CD4-positive, alpha-beta T cell treated with Interleukin-2 at 100 ng/mL for 4 hours (primary cell): ENCODE results near the gene RNASE7.

Experiments
- DNase-seq: peaks from one replicate; pipeline ENCODE4 v3.0.0-alpha.2; 2020; ENCODE audit warnings: low spot score

RNASE7 gene

DNA sequence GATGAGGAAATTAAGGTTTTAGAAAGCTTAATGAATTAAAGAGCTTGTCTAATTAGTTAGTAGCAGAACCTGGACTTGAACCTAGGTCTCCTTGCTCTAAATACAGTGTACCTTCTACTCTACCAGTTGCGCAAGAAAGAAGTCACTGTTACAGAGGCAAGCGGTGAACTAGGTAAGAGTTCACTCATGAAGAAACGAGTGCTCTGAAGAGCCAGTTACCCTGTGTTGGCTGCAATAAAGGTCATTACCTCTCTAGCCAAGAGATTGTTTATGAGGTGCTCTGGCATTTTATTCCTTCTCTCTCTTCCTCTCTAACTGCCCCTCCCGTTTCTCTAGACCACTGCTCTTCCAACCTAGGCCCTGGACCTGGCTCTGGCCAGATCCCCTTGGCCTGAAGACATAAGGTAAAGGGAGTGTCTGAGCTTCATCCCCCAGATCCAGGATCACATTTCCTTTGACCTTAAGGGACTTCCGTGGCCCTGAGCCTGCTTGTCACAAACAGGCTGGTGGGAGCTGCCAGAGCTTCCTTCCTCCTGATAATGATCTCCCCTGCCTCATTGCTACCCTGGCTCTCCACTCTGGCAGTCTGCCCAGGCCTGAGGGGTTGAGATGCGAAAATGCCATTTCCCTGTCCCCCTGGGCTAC lies 1.9 kb downstream of the RNASE7 start:
- DNase-seq: no peak

DNA sequence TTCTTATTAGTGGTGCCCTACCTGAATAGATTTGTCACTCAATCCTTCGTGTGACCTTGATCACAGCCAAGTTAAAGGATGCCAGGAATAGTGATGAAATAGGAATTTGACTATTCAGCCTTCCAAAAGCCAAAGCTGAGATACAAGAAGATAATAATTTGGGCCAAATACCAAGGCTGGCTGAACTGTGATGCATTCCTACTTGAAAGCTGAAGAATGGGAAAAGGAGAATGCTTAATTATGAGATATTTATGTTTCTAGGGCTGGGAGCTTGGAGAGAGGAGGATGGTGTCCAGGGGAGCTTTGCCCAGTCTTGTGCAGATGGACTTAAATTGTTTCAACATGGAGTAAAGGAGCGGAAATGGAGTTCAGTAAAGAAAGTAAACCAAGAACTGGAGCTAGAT lies 5.2 kb downstream of the RNASE7 start:
- no peak for DNase-seq

DNA sequence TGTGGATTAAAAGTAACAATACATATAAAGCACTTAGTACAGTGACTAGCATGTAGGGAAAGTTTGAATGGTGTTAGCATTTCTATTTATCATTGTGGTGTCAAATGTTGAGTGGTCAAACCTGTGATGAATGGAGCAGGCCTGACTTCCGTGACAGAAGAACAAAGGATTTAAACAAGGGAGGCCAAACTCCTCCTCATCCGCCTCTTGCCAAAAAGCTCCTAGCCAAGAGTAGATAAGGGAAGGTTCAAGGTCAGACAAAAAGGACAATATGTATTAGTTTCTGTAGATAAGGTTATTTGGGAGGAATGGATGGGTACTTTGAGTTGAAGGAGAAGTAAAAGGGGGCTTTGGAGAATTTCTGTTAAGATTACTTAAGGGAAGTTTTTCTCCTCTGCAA lies 6.5 kb downstream of the RNASE7 start:
- no peak for DNase-seq

DNA sequence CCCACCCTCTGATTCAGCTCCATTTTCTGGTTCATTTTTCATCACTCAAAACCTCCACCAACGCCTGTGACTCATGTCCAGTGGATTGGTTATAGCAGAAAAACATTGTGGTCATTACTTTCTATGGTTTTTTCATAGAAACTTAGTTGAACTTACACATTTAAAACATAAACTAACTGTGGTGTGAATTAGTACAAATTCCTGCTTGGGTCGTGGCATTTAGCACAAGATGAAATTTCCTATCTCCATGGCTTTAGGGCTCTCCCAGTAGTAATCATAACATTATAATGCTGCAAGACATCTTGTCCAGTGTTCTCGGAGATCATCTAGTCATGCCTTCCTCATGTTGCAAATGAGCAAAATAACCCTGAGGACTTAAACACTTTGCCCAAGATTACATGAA lies 7.1 kb downstream of the RNASE7 start:
- DNase-seq: no peak

DNA sequence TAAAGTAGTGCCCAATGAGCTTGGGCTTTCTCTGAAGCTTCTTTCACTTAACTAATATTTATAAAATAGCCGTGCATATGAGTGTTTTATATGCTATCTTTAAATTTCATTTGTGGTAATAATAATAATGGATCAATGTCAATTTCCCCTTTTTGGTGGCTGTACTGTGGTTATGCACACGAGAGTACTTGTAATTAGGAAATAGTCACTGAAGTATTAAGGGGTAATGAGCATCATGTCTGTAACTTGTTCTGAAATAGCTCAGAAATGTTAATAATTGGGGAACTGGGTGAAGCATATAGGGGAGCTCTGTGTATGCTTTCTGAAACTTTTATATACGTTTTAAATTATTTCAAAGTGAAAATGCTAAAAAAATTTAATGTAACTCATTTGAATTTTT lies 8.4 kb downstream of the RNASE7 start:
- no peak for DNase-seq

GRCh38 chr14:21053184-21054122 lies 11.3 kb downstream of the RNASE7 start:
- DNase-seq: no peak

DNA sequence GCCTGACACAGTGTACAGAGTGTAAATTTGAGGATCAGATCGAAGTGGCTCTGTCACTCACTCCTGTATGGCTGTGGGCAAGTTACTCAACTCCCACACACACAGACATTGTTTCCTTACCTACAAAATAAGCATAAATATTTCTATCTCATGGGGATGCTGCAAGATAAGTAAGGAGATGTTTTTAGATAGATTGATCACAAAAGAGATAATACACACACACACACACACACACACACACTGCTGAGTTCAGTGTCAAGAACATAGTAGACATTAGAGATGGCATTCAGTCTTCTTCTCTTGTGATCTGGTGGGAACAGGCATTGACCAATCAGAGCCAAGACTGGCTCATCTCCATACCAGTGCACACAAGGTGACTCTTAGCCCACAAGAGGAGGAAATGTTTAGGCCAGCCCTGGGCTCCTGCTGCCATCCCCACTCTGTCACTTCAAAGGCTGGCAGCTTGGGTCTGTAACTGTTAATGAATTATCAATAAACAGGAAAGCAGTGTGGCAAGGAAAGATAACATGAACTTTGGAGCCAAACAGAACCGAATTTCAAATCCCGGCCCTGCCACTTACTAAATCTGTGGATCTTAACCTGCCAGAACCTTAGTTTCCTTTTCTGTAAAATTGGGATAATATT lies 12.1 kb downstream of the RNASE7 start:
- DNase-seq: no peak

- DNase-seq: no peak
Measured at GRCh38 chr14:21054768-21055145, 12.6 kb downstream of the RNASE7 start.

GRCh38 chr14:21055432-21056117 lies 13.4 kb downstream of the RNASE7 start:
- DNase-seq: no peak

GRCh38 chr14:21056520-21057163 lies 14.5 kb downstream of the RNASE7 start:
- no peak for DNase-seq

- no peak for DNase-seq
Measured at GRCh38 chr14:21057803-21058675, 15.9 kb downstream of the RNASE7 start, which contains the start of gene RNASE8. Gene RNASE8, plus strand, starts transcription at chr14:21057822. Its CDS starts 71 bp downstream, at chr14:21057893.

DNA sequence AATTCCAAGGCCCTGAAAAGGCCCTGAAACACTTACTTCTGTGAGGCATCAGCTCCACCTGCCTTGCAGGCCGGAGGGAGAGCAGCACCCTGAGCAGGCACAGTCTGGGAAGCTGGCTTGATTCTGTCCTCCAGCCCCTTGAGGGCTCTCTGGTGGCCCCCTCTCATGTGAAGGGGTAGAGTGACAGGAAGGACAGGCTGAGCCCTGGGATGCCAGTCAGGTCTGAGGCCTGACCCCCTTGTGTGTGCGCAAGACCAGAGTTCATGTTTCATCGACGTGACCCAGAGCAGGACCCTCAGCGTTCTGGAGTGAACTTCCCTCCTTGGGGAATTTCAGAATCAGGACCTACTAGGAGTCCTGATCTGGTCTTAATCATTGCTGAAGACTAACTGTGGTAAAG lies 16.7 kb downstream of the RNASE7 start:
- no peak for DNase-seq

GRCh38 chr14:21059842-21060613 lies 17.9 kb downstream of the RNASE7 start:
- DNase-seq: no peak

- DNase-seq: no peak
Measured at GRCh38 chr14:21060614-21061346, 18.6 kb downstream of the RNASE7 start.

DNA sequence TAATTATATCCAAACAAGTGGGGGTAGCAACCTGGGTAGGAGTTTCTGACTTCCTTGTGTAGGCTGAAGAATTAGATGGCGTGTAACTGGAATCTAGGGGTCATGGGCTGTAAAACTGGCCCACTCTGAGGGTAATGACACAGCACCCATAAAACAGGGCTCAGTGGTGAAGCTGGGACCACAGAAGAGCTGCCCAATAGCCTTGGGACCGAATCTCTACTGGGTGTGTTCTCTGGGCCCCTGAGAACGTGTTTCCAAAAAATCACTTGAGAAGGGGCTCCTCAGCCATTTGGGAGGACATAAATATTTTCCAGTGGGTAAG lies 19.1 kb downstream of the RNASE7 start:
- DNase-seq: no peak

GRCh38 chr14:21063479-21063878 lies 21.3 kb downstream of the RNASE7 start:
- DNase-seq: no peak

GRCh38 chr14:21066882-21067502 lies 24.8 kb downstream of the RNASE7 start:
- DNase-seq: peak; percentile 31

DNA sequence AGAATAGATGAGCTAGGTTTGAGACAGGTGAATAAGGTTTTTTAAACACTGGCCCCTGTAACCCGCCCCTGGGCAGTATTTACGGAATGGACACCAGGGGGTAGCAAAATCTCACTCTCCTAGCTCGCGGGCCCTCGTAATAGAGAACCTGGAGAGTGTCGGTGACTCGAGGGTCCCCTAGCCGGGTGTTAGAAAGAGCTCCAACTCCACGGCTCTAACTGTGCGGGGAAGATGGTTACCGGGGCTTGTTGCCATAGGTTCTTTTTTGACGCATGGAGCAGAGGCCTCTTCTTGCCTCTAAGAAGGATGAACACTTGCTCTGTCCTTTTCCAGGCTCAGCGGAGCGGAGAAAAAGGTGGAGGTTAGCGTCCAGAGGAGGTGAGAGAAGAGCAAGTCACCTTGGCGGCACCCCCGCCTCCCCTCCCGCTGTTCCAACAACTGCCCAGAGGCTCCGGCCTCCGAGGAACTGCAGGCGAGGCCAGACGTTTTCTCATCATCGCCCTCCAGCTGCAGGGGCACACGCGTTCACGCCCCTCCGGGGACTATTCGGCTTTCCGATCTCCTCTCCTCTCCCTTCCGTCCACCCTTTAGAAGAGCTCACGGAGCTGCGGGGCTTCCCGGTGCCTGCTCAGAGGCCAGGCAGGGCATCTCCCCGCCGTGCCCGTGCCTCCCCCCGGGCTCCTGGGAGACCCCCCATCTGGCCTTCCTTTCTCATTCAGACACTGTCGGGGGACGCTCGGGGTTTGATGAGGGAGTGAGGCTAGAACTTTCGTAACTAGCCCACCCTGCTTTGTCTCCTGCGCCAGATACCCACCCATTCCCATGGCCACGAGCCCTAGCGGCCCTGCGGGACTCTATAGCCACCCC lies 26.6 kb downstream of the RNASE7 start:
- peak; percentile 81 for DNase-seq
